GM21529 (cell line): Measurements from ENCODE around the gene PDK4.

Experiments used
- ATAC-seq: cut with Tn5 transposase; IDR thresholded peaks from one replicate; pipeline ENCODE4 v1.9.1; 2021; ENCODE audit not compliant: unreplicated experiment

Gene PDK4

GRCh38 chr7:95596198-95597063, at the start of gene PDK4:
TSS of gene PDK4 (minus strand) at chr7:95596516. CDS start at chr7:95596293, 223 bp downstream.
- ATAC-seq, result no peak

GRCh38 chr7:95642173-95642572, 45.9 kb upstream of the PDK4 start:
- no peak for ATAC-seq

GRCh38 chr7:95636140-95636940, 40.0 kb upstream of the PDK4 start:
- ATAC-seq, result no peak

GRCh38 chr7:95632609-95633008, 36.3 kb upstream of the PDK4 start:
- ATAC-seq, result no peak

GRCh38 chr7:95631527-95631926, 35.2 kb upstream of the PDK4 start:
- ATAC-seq, result no peak

- ATAC-seq, result no peak
Observed at GRCh38 chr7:95630702-95631458, 34.6 kb upstream of the PDK4 start.

GRCh38 chr7:95628831-95629439, 32.6 kb upstream of the PDK4 start:
- no peak for ATAC-seq

GRCh38 chr7:95623788-95624187, 27.5 kb upstream of the PDK4 start:
- no peak for ATAC-seq

- no peak for ATAC-seq
Observed at GRCh38 chr7:95622859-95623258, 26.5 kb upstream of the PDK4 start.

GRCh38 chr7:95622001-95622549, 25.8 kb upstream of the PDK4 start:
- ATAC-seq, result no peak

GRCh38 chr7:95621404-95621803, 25.1 kb upstream of the PDK4 start:
- no peak for ATAC-seq

- ATAC-seq, result no peak
Observed at GRCh38 chr7:95620631-95621030, 24.3 kb upstream of the PDK4 start.

GRCh38 chr7:95619921-95620320, 23.6 kb upstream of the PDK4 start:
- no peak for ATAC-seq

- ATAC-seq, result no peak
Observed at GRCh38 chr7:95619517-95619916, 23.2 kb upstream of the PDK4 start.

- ATAC-seq, result no peak
Observed at GRCh38 chr7:95614442-95614940, 18.2 kb upstream of the PDK4 start.

GRCh38 chr7:95611224-95611623, 14.9 kb upstream of the PDK4 start:
- no peak for ATAC-seq

- no peak for ATAC-seq
Observed at GRCh38 chr7:95609277-95609971, 13.1 kb upstream of the PDK4 start.

GRCh38 chr7:95608359-95609173, 12.2 kb upstream of the PDK4 start:
- peak; percentile 99 for ATAC-seq

GRCh38 chr7:95607561-95607960, 11.2 kb upstream of the PDK4 start:
- ATAC-seq, result no peak
